HepG2 (cell line): ENCODE measurements around the gene DRC3. TPM values are rescaled to one million over a fixed set of nuclear protein-coding genes. Genes with fewer than 3 reads are reported as not detected.

Experiments used
- DNMT1 ChIP-seq: sonication (generic); formaldehyde crosslinking; IDR thresholded peaks from 2 replicates; pipeline ENCODE4 v1.5.1; 2020; ENCODE audit warnings: mild to moderate bottlenecking, missing genetic modification reagents
- DR1 ChIP-seq: sonication (generic); formaldehyde crosslinking; IDR thresholded peaks from 2 replicates; pipeline ENCODE4 v1.8.0; 2021; ENCODE audit warnings: mild to moderate bottlenecking, missing genetic modification reagents, inconsistent platforms
- FOXK1 ChIP-seq: sonication (generic); formaldehyde crosslinking; IDR thresholded peaks from 2 replicates; pipeline ENCODE4 v1.4.0; 2020; ENCODE audit warnings: low read depth, missing genetic modification reagents, borderline replicate concordance
- GZF1 ChIP-seq: sonication (generic); formaldehyde crosslinking; IDR thresholded peaks from 2 replicates; pipeline ENCODE4 v1.5.1; 2020; ENCODE audit warnings: mild to moderate bottlenecking, missing genetic modification reagents
- HNRNPLL ChIP-seq: fragments of 200-400 bp; formaldehyde crosslinking; IDR thresholded peaks from 2 replicates; pipeline ENCODE4 v1.6.1; 2017; ENCODE audit warnings: mild to moderate bottlenecking, low read depth, low read length; ENCODE audit not compliant: poor library complexity, severe bottlenecking
- IRF2 ChIP-seq: IDR thresholded peaks from 2 replicates; pipeline ENCODE4 v1.6.1; 2018; ENCODE audit warnings: missing genetic modification reagents, missing compliant biosample characterization
- NCOA2 ChIP-seq: sonication (generic); formaldehyde crosslinking; IDR thresholded peaks from 2 replicates; pipeline ENCODE4 v1.8.0; 2022; ENCODE audit warnings: inconsistent platforms
- SAFB2 ChIP-seq: sonication (generic); formaldehyde crosslinking; IDR thresholded peaks from 2 replicates; pipeline ENCODE4 v1.5.1; 2020; ENCODE audit warnings: missing genetic modification reagents, low read depth, mild to moderate bottlenecking, borderline replicate concordance
- SETDB1 ChIP-seq: sonication (generic); formaldehyde crosslinking; IDR thresholded peaks from 2 replicates; pipeline ENCODE4 v1.5.1; 2020; ENCODE audit warnings: missing genetic modification reagents, mild to moderate bottlenecking, borderline replicate concordance
- SNAPC2 ChIP-seq: sonication (generic); formaldehyde crosslinking; IDR thresholded peaks from 2 replicates; pipeline ENCODE4 v1.8.1; 2022; ENCODE audit warnings: mild to moderate bottlenecking, missing genetic modification reagents
- TAF15 ChIP-seq: fragments of 200-400 bp; formaldehyde crosslinking; IDR thresholded peaks from one replicate; pipeline ENCODE4 v1.6.1; 2018; ENCODE audit warnings: mild to moderate bottlenecking, low read depth, low read length; ENCODE audit not compliant: poor library complexity, severe bottlenecking
- ZFP82 ChIP-seq: sonication (generic); formaldehyde crosslinking; IDR thresholded peaks from 2 replicates; pipeline ENCODE4 v1.5.1; 2020; ENCODE audit warnings: mild to moderate bottlenecking, missing genetic modification reagents, borderline replicate concordance
- ZNF30 ChIP-seq: sonication (generic); formaldehyde crosslinking; IDR thresholded peaks from 2 replicates; pipeline ENCODE4 v1.5.0; 2020; ENCODE audit warnings: mild to moderate bottlenecking, missing genetic modification reagents
- polyA plus RNA-seq, 8 experiments: library from polyadenylated mRNA; depleted of rRNA in 3 of 8; stranded (reverse) in 7 of 8; unstranded in 1 of 8; fragments of >200 nt; fragmentation: Illumina TruSeq in 4 of 8; extraction: Trizol in 4 of 8; gene quantifications; 2 replicates each; pipeline versions ENCODE4 v1.2.1 to v1.2.3, GENCODE V29; 2011 to 2016; ENCODE audit warnings: low read depth in 4 of 8, missing spikeins in 1 of 8, mixed read lengths in 1 of 8; ENCODE audit not compliant: insufficient read depth in 1 of 8
- total RNA-seq, 5 experiments: library from RNA; depleted of rRNA; stranded (reverse); fragments of >200 nt; fragmentation: Illumina TruSeq; extraction: Trizol; gene quantifications; 2 replicates each; pipeline ENCODE4 v1.2.3, GENCODE V29; 2016; ENCODE audit warnings: low read depth in 1 of 5
- TF ChIP-seq, protein P1 (sequence below), 2 experiments: sonication (generic) in 1 of 2; formaldehyde crosslinking in 1 of 2; IDR thresholded peaks; 2 replicates each; pipeline versions ENCODE4 v1.4.0 to v1.6.1; 2016 to 2020; ENCODE audit warnings: borderline replicate concordance in 1 of 2, low read depth in 1 of 2, mild to moderate bottlenecking in 1 of 2, missing genetic modification reagents in 1 of 2
- TF ChIP-seq, protein P2 (sequence below): sonication (generic); formaldehyde crosslinking; conservative IDR thresholded peaks from 2 replicates; pipeline ENCODE4 v1.4.0; 2020; ENCODE audit warnings: missing genetic modification reagents
- TF ChIP-seq, protein P3 (sequence below): sonication (generic); formaldehyde crosslinking; conservative IDR thresholded peaks from 2 replicates; pipeline ENCODE4 v1.8.0; 2022; ENCODE audit warnings: low read depth, missing genetic modification reagents
- TF ChIP-seq, protein P4 (sequence below), 2 experiments: sonication (generic) in 1 of 2; formaldehyde crosslinking in 1 of 2; IDR thresholded peaks; 2 replicates each; pipeline versions ENCODE4 v1.4.0 to v1.6.1; 2018 to 2020; ENCODE audit warnings: missing genetic modification reagents in 2 of 2, borderline replicate concordance in 1 of 2, low read depth in 1 of 2, mild to moderate bottlenecking in 1 of 2, missing biosample characterization in 1 of 2

Gene DRC3
- total and polyA plus RNA-seq, 2 of the 13 experiments (the other 11 are each of a cell fraction or from before 2014, with no cell fraction given), result 0.53 to 0.87 TPM

DNA sequence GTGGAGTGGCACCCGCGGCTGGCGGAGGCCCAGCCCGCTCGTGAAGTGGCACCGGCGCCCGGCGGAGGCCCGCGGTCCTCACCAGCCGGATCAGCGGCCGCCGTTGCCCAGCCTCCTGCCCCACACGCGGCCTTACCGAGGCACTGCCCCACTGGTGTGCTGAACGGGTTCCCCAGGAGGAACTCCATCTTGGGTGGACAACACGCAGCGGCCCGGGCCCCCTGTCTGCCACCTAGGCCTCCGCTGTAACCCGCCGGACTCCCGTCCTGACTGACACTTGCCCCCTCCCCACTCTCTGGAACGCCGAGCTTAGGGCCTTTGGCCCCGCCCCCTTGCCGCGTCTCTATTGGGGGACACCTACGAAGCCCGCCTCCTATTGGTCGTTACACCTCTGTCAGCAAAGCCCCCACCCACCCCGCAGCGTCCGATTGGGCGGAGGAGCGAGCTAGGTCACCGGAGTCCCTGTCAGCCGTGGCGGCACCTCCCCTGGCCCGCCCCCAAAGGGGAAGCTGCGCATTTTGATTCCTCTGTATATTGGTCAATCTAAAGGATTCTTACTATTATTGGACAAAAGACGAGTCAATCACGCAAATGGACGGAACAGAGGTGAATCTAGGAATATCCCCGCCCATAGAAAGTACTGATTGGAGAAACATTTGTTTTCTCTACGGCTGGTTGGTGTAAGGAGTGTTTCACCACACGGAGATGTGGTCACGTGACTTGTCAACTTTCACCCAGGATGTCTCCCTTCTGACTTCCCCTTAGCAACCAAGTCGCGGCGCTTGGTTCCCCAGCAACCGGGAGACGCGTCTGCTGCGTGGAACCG lies at the start of gene DRC3, which contains the start of gene TOM1L2 (continued):
- TF ChIP-seq, protein P1, sequence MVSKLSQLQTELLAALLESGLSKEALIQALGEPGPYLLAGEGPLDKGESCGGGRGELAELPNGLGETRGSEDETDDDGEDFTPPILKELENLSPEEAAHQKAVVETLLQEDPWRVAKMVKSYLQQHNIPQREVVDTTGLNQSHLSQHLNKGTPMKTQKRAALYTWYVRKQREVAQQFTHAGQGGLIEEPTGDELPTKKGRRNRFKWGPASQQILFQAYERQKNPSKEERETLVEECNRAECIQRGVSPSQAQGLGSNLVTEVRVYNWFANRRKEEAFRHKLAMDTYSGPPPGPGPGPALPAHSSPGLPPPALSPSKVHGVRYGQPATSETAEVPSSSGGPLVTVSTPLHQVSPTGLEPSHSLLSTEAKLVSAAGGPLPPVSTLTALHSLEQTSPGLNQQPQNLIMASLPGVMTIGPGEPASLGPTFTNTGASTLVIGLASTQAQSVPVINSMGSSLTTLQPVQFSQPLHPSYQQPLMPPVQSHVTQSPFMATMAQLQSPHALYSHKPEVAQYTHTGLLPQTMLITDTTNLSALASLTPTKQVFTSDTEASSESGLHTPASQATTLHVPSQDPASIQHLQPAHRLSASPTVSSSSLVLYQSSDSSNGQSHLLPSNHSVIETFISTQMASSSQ (IDR thresholded peaks at IDR 0.05; ENCODE audit: low read depth), result no peak
- TF ChIP-seq, protein P1 (CRISPR knock-in tag; IDR thresholded peaks at IDR 0.05; ENCODE audit: borderline replicate concordance), result no peak
- TF ChIP-seq IRF2 (CRISPR knock-in tag) (no peak), ZNF30 (CRISPR knock-in tag) (no peak), GZF1 (CRISPR knock-in tag) (no peak), DNMT1 (no peak), SNAPC2 (CRISPR knock-in tag) (no peak), SAFB2 (0 out of 2 replicates have a peak, but pooled peaks have one; percentile 47), SETDB1 (CRISPR knock-in tag) (no peak), NCOA2 (CRISPR knock-in tag) (no peak), DR1 (CRISPR knock-in tag) (no peak), ZFP82 (CRISPR knock-in tag) (no peak), HNRNPLL (peak; percentile 67), TAF15 (no peak), FOXK1 (CRISPR knock-in tag) (peak; percentile 80; the same call in 1 of the 2 replicates)
- TF ChIP-seq, protein P2, sequence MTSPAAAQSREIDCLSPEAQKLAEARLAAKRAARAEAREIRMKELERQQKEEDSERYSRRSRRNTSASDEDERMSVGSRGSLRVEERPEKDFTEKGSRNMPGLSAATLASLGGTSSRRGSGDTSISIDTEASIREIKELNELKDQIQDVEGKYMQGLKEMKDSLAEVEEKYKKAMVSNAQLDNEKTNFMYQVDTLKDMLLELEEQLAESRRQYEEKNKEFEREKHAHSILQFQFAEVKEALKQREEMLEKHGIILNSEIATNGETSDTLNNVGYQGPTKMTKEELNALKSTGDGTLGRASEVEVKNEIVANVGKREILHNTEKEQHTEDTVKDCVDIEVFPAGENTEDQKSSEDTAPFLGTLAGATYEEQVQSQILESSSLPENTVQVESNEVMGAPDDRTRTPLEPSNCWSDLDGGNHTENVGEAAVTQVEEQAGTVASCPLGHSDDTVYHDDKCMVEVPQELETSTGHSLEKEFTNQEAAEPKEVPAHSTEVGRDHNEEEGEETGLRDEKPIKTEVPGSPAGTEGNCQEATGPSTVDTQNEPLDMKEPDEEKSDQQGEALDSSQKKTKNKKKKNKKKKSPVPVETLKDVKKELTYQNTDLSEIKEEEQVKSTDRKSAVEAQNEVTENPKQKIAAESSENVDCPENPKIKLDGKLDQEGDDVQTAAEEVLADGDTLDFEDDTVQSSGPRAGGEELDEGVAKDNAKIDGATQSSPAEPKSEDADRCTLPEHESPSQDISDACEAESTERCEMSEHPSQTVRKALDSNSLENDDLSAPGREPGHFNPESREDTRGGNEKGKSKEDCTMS (CRISPR knock-in tag), result no peak
- TF ChIP-seq, protein P3, sequence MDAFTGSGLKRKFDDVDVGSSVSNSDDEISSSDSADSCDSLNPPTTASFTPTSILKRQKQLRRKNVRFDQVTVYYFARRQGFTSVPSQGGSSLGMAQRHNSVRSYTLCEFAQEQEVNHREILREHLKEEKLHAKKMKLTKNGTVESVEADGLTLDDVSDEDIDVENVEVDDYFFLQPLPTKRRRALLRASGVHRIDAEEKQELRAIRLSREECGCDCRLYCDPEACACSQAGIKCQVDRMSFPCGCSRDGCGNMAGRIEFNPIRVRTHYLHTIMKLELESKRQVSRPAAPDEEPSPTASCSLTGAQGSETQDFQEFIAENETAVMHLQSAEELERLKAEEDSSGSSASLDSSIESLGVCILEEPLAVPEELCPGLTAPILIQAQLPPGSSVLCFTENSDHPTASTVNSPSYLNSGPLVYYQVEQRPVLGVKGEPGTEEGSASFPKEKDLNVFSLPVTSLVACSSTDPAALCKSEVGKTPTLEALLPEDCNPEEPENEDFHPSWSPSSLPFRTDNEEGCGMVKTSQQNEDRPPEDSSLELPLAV, result no peak
- TF ChIP-seq, protein P4, sequence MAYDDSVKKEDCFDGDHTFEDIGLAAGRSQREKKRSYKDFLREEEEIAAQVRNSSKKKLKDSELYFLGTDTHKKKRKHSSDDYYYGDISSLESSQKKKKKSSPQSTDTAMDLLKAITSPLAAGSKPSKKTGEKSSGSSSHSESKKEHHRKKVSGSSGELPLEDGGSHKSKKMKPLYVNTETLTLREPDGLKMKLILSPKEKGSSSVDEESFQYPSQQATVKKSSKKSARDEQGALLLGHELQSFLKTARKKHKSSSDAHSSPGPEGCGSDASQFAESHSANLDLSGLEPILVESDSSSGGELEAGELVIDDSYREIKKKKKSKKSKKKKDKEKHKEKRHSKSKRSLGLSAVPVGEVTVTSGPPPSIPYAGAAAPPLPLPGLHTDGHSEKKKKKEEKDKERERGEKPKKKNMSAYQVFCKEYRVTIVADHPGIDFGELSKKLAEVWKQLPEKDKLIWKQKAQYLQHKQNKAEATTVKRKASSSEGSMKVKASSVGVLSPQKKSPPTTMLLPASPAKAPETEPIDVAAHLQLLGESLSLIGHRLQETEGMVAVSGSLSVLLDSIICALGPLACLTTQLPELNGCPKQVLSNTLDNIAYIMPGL (CRISPR knock-in tag; IDR thresholded peaks at IDR 0.05; ENCODE audit: borderline replicate concordance in 1 of 2, low read depth in 1 of 2), result peak in 1 of 2 experiments; percentile 66; a peak in 2 of 4 replicates
